Measurements from ENCODE around the gene GPATCH3. TPM values are rescaled to one million over a fixed set of nuclear protein-coding genes. Genes with fewer than 3 reads are reported as not detected.

Gene GPATCH3, protein sequence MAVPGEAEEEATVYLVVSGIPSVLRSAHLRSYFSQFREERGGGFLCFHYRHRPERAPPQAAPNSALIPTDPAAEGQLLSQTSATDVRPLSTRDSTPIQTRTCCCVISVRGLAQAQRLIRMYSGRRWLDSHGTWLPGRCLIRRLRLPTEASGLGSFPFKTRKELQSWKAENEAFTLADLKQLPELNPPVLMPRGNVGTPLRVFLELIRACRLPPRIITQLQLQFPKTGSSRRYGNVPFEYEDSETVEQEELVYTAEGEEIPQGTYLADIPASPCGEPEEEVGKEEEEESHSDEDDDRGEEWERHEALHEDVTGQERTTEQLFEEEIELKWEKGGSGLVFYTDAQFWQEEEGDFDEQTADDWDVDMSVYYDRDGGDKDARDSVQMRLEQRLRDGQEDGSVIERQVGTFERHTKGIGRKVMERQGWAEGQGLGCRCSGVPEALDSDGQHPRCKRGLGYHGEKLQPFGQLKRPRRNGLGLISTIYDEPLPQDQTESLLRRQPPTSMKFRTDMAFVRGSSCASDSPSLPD
- polyA plus RNA-seq (5.7 to 7.3 TPM (median 7.1 TPM) in 3 replicates), polyA minus RNA-seq (4.5 to 7.8 TPM (median 5.2 TPM) in 3 replicates)
- 6.3 TPM for polyA plus RNA-seq (2011; ENCODE audit: low read depth)
- 5.1 and 7.5 TPM in 2 replicates for polyA plus RNA-seq (2011; cell fraction: cytosol; rRNA removed)
- polyA plus RNA-seq (2011; cell fraction: nucleus; rRNA removed), result 12.7 and 12.8 TPM in 2 replicates
- 6.6 and 9.6 TPM in 2 replicates for polyA plus RNA-seq (2012; ENCODE audit: low replicate concordance)
- polyA minus RNA-seq (2011; cell fraction: cytosol; rRNA and poly(A)+ RNA removed), result 5.9 TPM
- 5.4 and 7.7 TPM in 2 replicates for polyA minus RNA-seq (2011; cell fraction: nucleus; rRNA and poly(A)+ RNA removed)

DNA sequence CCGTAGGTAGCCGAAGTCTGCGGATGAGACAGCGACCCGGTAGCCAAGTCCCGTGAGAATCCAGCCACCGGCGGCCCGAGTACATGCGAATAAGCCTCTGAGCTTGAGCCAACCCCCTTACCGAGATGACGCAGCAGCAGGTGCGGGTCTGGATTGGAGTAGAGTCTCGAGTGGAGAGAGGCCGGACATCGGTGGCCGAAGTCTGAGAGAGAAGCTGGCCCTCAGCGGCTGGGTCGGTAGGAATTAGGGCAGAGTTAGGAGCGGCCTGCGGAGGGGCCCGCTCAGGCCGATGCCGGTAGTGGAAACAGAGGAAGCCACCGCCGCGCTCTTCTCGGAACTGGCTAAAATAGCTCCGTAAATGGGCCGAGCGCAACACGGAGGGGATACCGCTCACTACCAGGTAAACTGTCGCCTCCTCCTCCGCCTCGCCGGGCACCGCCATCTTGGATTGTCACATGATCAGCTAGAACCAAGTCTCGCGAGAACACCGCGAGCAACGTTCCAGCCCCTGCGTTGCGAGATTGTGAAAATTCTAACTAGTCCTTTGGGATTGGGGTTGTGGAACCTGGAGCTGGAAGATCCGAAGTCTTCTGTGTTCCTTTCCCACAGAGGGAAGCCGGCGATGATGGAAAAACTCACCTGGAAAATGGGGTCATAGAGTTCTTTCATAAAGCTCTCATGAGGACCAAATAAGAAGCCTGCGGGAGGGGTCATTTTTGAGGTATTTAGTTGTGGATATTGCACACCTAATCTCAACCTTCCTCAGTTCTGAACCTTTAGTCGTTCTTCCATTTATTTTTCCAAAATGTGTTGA lies at the start of gene GPATCH3:
Gene GPATCH3 (minus strand): TSS at position 467 of the 814 bp plus-strand sequence. CDS start 25 bp downstream, at position 442.
- Histone ChIP-seq H3K27me3 (ENCODE audit: control insufficient read depth, extremely low read depth, insufficient read depth, low read length) (no peaks in the 10 kb centered on the region), H3K9ac (ENCODE audit: control insufficient read depth, extremely low read depth, insufficient read depth, low read length) (peak within 1 kb of the TSS; percentile 99), H3K9me1 (ENCODE audit: control insufficient read depth, extremely low read depth, insufficient read depth, low read length) (no peaks in the 10 kb centered on the region), H2AFZ (ENCODE audit: control insufficient read depth, low read length) (peak within 1 kb of the TSS; percentile 91), H4K20me1 (ENCODE audit: control insufficient read depth, extremely low read depth, insufficient read depth, low read length) (no peaks in the 10 kb centered on the region), H3K4me2 (ENCODE audit: control insufficient read depth, extremely low read depth, insufficient read depth, low read depth, low read length) (peak within 1 kb of the TSS; percentile 77), H3K4me3 (ENCODE audit: control insufficient read depth in 2 of 3, extremely low read depth in 1 of 3, insufficient read depth in 2 of 3, low read depth in 1 of 3, low read length in 3 of 3) (peak within 1 kb of the TSS; percentile 66 to 83 (median 73)), H3K36me3 (ENCODE audit: control insufficient read depth in 2 of 2, extremely low read depth in 1 of 2, insufficient read depth in 2 of 2, low read length in 2 of 2) (peaks cover 4 to 5% of the 10 kb centered on the region in 2 experiments), H3K79me2 (ENCODE audit: control insufficient read depth, insufficient read depth, low read length) (peaks cover 26% of the 10 kb centered on the region), H3K9me3 (ENCODE audit: control insufficient read depth, low read depth, low read length) (no peaks in the 10 kb centered on the region), H3K4me1 (ENCODE audit: control insufficient read depth, extremely low read depth, insufficient read depth, low read length) (peaks cover 15% of the 10 kb centered on the region), H3K27ac (ENCODE audit: control insufficient read depth, insufficient read depth, low read length) (peak within 1 kb of the TSS; percentile 97)
- no peak for TF ChIP-seq EZH2 (IDR thresholded peaks at IDR 0.05; ENCODE audit: low read length)
- TF ChIP-seq, protein P1, sequence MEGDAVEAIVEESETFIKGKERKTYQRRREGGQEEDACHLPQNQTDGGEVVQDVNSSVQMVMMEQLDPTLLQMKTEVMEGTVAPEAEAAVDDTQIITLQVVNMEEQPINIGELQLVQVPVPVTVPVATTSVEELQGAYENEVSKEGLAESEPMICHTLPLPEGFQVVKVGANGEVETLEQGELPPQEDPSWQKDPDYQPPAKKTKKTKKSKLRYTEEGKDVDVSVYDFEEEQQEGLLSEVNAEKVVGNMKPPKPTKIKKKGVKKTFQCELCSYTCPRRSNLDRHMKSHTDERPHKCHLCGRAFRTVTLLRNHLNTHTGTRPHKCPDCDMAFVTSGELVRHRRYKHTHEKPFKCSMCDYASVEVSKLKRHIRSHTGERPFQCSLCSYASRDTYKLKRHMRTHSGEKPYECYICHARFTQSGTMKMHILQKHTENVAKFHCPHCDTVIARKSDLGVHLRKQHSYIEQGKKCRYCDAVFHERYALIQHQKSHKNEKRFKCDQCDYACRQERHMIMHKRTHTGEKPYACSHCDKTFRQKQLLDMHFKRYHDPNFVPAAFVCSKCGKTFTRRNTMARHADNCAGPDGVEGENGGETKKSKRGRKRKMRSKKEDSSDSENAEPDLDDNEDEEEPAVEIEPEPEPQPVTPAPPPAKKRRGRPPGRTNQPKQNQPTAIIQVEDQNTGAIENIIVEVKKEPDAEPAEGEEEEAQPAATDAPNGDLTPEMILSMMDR (optimal IDR thresholded peaks at IDR 0.05 in 1 of 3, IDR thresholded peaks at IDR 0.05 in 1 of 3, conservative IDR thresholded peaks at IDR 0.05 in 1 of 3; ENCODE audit: extremely low read depth in 1 of 3, insufficient read depth in 2 of 3, low read length in 3 of 3), result no peak
- dilution Hi-C loops (cut with MboI; ENCODE audit: extremely low pct_ligation_motif_present, low sequenced_read_pairs), result no loop called here
- peak; percentile 78 for FAIRE-seq
- peak; percentile 71 for DNase-seq (ENCODE audit: low read depth, low spot score)

DNA sequence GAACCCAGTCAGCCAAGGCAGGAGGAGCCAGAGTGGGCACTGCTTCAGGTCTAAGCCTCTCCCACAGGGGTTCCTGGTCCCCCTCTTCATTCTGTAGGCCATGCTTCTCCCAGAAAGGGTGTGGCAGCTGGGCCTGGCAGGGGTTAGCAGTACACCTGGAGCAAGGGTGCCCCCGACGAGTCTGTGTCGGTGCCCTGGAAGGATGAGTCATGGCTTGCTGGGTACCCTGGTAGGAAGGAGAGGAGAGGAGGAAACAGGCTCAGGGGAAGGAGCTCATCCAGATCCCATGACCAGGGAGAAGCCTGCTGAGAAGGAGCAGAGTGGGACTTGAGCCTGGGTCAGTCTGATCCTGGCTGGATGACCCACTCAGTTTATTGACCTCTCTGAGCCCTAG lies 49.7 kb upstream of the GPATCH3 start:
- DNase-seq (ENCODE audit: low read depth, low spot score), result no peak

More for the DNA sequence above, 49.7 kb upstream of the GPATCH3 start:
- Histone ChIP-seq H3K4me2 (ENCODE audit: control insufficient read depth, extremely low read depth, insufficient read depth, low read depth, low read length) (no peak overlapping the region), H3K9ac (ENCODE audit: control insufficient read depth, extremely low read depth, insufficient read depth, low read length) (no peak overlapping the region), H3K79me2 (ENCODE audit: control insufficient read depth, insufficient read depth, low read length) (peaks cover 13% of the 10 kb centered on the region), H3K9me1 (ENCODE audit: control insufficient read depth, extremely low read depth, insufficient read depth, low read length) (no peaks in the 10 kb centered on the region), H3K4me3 (ENCODE audit: control insufficient read depth in 2 of 3, extremely low read depth in 1 of 3, insufficient read depth in 2 of 3, low read depth in 1 of 3, low read length in 3 of 3) (no peak overlapping the region), H4K20me1 (ENCODE audit: control insufficient read depth, extremely low read depth, insufficient read depth, low read length) (peaks cover 12% of the 10 kb centered on the region), H2AFZ (ENCODE audit: control insufficient read depth, low read length) (no peak overlapping the region), H3K27ac (ENCODE audit: control insufficient read depth, insufficient read depth, low read length) (no peak overlapping the region), H3K9me3 (ENCODE audit: control insufficient read depth, low read depth, low read length) (no peaks in the 10 kb centered on the region), H3K36me3 (ENCODE audit: control insufficient read depth in 2 of 2, extremely low read depth in 1 of 2, insufficient read depth in 2 of 2, low read length in 2 of 2) (peaks cover 30 to 46% of the 10 kb centered on the region in 2 experiments), H3K27me3 (ENCODE audit: control insufficient read depth, extremely low read depth, insufficient read depth, low read length) (no peaks in the 10 kb centered on the region), H3K4me1 (ENCODE audit: control insufficient read depth, extremely low read depth, insufficient read depth, low read length) (peaks cover 8% of the 10 kb centered on the region)
- no peak for FAIRE-seq
- dilution Hi-C loops (cut with MboI; ENCODE audit: extremely low pct_ligation_motif_present, low sequenced_read_pairs), result no loop called here
- TF ChIP-seq EZH2 (IDR thresholded peaks at IDR 0.05; ENCODE audit: low read length), result no peak
- TF ChIP-seq, protein P1 (optimal IDR thresholded peaks at IDR 0.05 in 1 of 3, IDR thresholded peaks at IDR 0.05 in 1 of 3, conservative IDR thresholded peaks at IDR 0.05 in 1 of 3; ENCODE audit: extremely low read depth in 1 of 3, insufficient read depth in 2 of 3, low read length in 3 of 3), result no peak

All from keratinocyte (primary cell).